HepG2 (cell line): ENCODE results near the gene IFI35. TPM values are rescaled to one million over a fixed set of nuclear protein-coding genes. Genes with fewer than 3 reads are reported as not detected.

Experiments used
- ATAC-seq: fragments of 200-7000 bp; cut with Tn5 transposase; 3 replicates; pipeline ENCODE4 v1.9.1; 2020; ENCODE audit warnings: mild to moderate bottlenecking, moderate library complexity
- BruUV-seq: library from RNA; stranded (reverse); fragments of 400-500 nt; replicated peaks from 2 replicates; lab custom pipeline; 2021; lab: Mats Ljungman, UMichigan
- CTCF ChIA-PET: fragments of 300-600 bp; formaldehyde crosslinking; extraction: SDS; loops from one replicate; lab custom pipeline; 2021; ENCODE audit warnings: low total read pairs, inconsistent platforms, low intra/inter-chr PET ratio; lab: Yijun Ruan, JAX
- POLR2A ChIA-PET: fragments of 350-600 bp; sonication (Branson Sonifier 250); formaldehyde crosslinking; loops from one replicate; lab custom pipeline; 2020; ENCODE audit warnings: antibody characterized with exemption, inconsistent platforms; lab: Yijun Ruan, JAX
- DNase-seq: peaks from one replicate; pipeline ENCODE4 v3.0.0-alpha.2; 2015; ENCODE audit warnings: low spot score
- FAIRE-seq: peaks from 3 replicates; lab custom pipeline; 2011; peaks lifted over from hg19 to GRCh38; lab: Jason Lieb, UNC
- H2AFZ ChIP-seq: one replicate; pipeline ENCODE4 v1.6.1; 2011; ENCODE audit warnings: low read length, inconsistent platforms
- H3K27ac ChIP-seq: fragments of 300-600 bp; 3 replicates; pipeline ENCODE4 v1.8.0; 2011; ENCODE audit warnings: mixed run types, mild to moderate bottlenecking, mixed read lengths, low read length, inconsistent platforms; ENCODE audit not compliant: insufficient read depth; ENCODE audit errors: extremely low read length
- H3K27me3 ChIP-seq, 2 experiments: fragments of 200-600 bp in 1 of 2; 2 replicates in 1 of 2; 3 replicates in 1 of 2; pipeline versions ENCODE4 v1.6.0 to v1.8.0; 2011; ENCODE audit warnings: low read length in 2 of 2, mild to moderate bottlenecking in 2 of 2, moderate library complexity in 2 of 2, inconsistent platforms in 1 of 2; ENCODE audit not compliant: insufficient read depth in 2 of 2, control insufficient read depth in 1 of 2
- H3K36me3 ChIP-seq, 2 experiments: fragments of 200-600 bp in 1 of 2; replicated peaks in 1 of 2; 2 replicates in 1 of 2; 3 replicates in 1 of 2; pipeline versions ENCODE4 v1.5.1 to v1.8.0; 2011; ENCODE audit warnings: low read length in 2 of 2, inconsistent platforms in 1 of 2; ENCODE audit not compliant: insufficient read depth in 2 of 2, control insufficient read depth in 1 of 2
- H3K4me1 ChIP-seq: 2 replicates; pipeline ENCODE4 v1.5.1; 2012; ENCODE audit warnings: low read length, inconsistent platforms; ENCODE audit not compliant: insufficient read depth
- H3K4me2 ChIP-seq: 2 replicates; pipeline ENCODE4 v1.6.0; 2011; ENCODE audit warnings: low read depth, low read length, inconsistent platforms
- H3K4me3 ChIP-seq, 3 experiments: fragments of 200-600 bp in 1 of 3; sonication (generic), shearing (Covaris generic) in 1 of 3; replicated peaks in 1 of 3; 2 replicates each; pipeline ENCODE4 v1.5.1; 2011 to 2016; ENCODE audit warnings: low read length in 3 of 3, inconsistent platforms in 2 of 3, low read depth in 2 of 3, mild to moderate bottlenecking in 2 of 3, control low read depth in 1 of 3, mixed read lengths in 1 of 3; ENCODE audit not compliant: insufficient read depth in 1 of 3
- H3K79me2 ChIP-seq: one replicate; pipeline ENCODE4 v1.6.1; 2011; ENCODE audit warnings: low read length, inconsistent platforms; ENCODE audit not compliant: insufficient read depth
- H3K9ac ChIP-seq: 2 replicates; pipeline ENCODE4 v1.6.0; 2011; ENCODE audit warnings: mild to moderate bottlenecking, low read depth, low read length, inconsistent platforms; ENCODE audit not compliant: insufficient read depth
- H3K9me3 ChIP-seq: 2 replicates; pipeline ENCODE4 v1.5.1; 2012; ENCODE audit warnings: mild to moderate bottlenecking, low read length
- H4K20me1 ChIP-seq: 2 replicates; pipeline ENCODE4 v1.6.0; 2011; ENCODE audit warnings: inconsistent platforms, mild to moderate bottlenecking, low read length, moderate library complexity; ENCODE audit not compliant: insufficient read depth
- ATAD3A ChIP-seq: sonication (generic); formaldehyde crosslinking; IDR thresholded peaks from 2 replicates; pipeline ENCODE4 v1.4.0; 2020; ENCODE audit warnings: missing genetic modification reagents
- CBFB ChIP-seq: sonication (generic); formaldehyde crosslinking; IDR thresholded peaks from 2 replicates; pipeline ENCODE4 v1.4.0; 2020; ENCODE audit warnings: missing genetic modification reagents
- GRHL1 ChIP-seq: sonication (generic); formaldehyde crosslinking; conservative IDR thresholded peaks from 2 replicates; pipeline ENCODE4 v1.8.0; 2022; ENCODE audit warnings: missing genetic modification reagents
- HMG20B ChIP-seq: conservative IDR thresholded peaks from 2 replicates; pipeline ENCODE4 v1.6.1; 2016; ENCODE audit warnings: missing genetic modification reagents, missing compliant biosample characterization
- RORA ChIP-seq: sonication (generic); formaldehyde crosslinking; IDR thresholded peaks from 2 replicates; pipeline ENCODE4 v1.5.0; 2020; ENCODE audit warnings: mild to moderate bottlenecking, missing genetic modification reagents, moderate library complexity
- ZNF674 ChIP-seq: sonication (generic); formaldehyde crosslinking; IDR thresholded peaks from 2 replicates; pipeline ENCODE4 v1.5.0; 2020; ENCODE audit warnings: low read depth, mild to moderate bottlenecking, missing genetic modification reagents
- ZNF768 ChIP-seq: sonication (generic); formaldehyde crosslinking; IDR thresholded peaks from 2 replicates; pipeline ENCODE4 v1.4.0; 2020; ENCODE audit warnings: missing genetic modification reagents
- ZNF883 ChIP-seq: sonication (generic); formaldehyde crosslinking; IDR thresholded peaks from 2 replicates; pipeline ENCODE4 v1.5.1; 2020; ENCODE audit warnings: mild to moderate bottlenecking, missing genetic modification reagents; ENCODE audit errors: not compliant biosample characterization
- WGBS: methylation state at CpG from one replicate; pipeline ENCODE4 v1.1.6; 2017; ENCODE audit warnings: low lambda C conversion rate; 5-methylcytosine and 5-hydroxymethylcytosine counted together
- in situ Hi-C: cut with HindIII; loops from 2 replicates; pipeline ENCODE4 v1.10.0; 2017; ENCODE audit warnings: low pct_unique_long_range_greater_than_20kb; ENCODE audit not compliant: extremely low pct_ligation_motif_present
- intact Hi-C: fragments of 100-400 bp; cut with micrococcal nuclease; formaldehyde crosslinking; loops from one replicate; pipeline ENCODE4 v1.10.0; 2022; ENCODE audit not compliant: unreplicated experiment
- polyA plus RNA-seq, 8 experiments: library from polyadenylated mRNA; depleted of rRNA in 3 of 8; stranded (reverse) in 7 of 8; unstranded in 1 of 8; fragments of >200 nt; fragmentation: Illumina TruSeq in 4 of 8; extraction: Trizol in 4 of 8; gene quantifications; 2 replicates each; pipeline versions ENCODE4 v1.2.1 to v1.2.3, GENCODE V29; 2011 to 2016; ENCODE audit warnings: low read depth in 4 of 8, missing spikeins in 1 of 8, mixed read lengths in 1 of 8; ENCODE audit not compliant: insufficient read depth in 1 of 8
- total RNA-seq, 5 experiments: library from RNA; depleted of rRNA; stranded (reverse); fragments of >200 nt; fragmentation: Illumina TruSeq; extraction: Trizol; gene quantifications; 2 replicates each; pipeline ENCODE4 v1.2.3, GENCODE V29; 2016; ENCODE audit warnings: low read depth in 1 of 5
- TF ChIP-seq, protein P1 (sequence below): sonication (generic); formaldehyde crosslinking; IDR thresholded peaks from 2 replicates; pipeline ENCODE4 v1.9.0; 2021; ENCODE audit warnings: mild to moderate bottlenecking, missing genetic modification reagents

Gene IFI35
- total and polyA plus RNA-seq, 2 of the 13 experiments (the other 11 are each of a cell fraction or from before 2014, with no cell fraction given) = 28.9 to 38.1 TPM

DNA sequence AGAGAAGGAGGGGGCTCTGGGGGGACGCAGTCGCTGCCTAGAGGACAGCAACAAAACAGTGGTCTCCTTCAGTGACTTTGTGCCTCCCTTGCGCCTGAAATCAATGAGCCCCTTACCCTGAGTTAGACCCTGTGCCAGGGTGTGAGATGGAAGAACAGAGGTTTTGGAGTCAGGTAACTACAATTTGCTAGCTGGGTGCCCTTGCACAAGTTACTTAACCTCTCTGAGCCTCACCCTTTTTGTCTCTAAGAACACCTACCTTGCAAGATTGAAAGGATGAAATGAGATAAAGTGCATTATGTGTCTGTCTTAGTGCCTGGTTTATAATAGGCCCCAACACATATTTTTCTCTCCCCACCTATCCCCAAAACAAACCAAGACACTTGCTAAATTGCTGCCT lies 28.3 kb downstream of the IFI35 start:
- Histone ChIP-seq H2AFZ (no peak overlapping the region), H3K4me1 (peaks cover 44% of the 10 kb centered on the region), H3K27ac (no peak overlapping the region), H3K9me3 (no peaks in the 10 kb centered on the region), H4K20me1 (no peaks in the 10 kb centered on the region), H3K27me3 (no peaks in the 10 kb centered on the region), H3K36me3 (no peaks in the 10 kb centered on the region), H3K9ac (no peak overlapping the region), H3K79me2 (no peaks in the 10 kb centered on the region), H3K4me2 (no peak overlapping the region), H3K4me3 (no peak overlapping the region)
- ATAC-seq (no peak), FAIRE-seq (no peak), DNase-seq (no peak)
- ChIA-PET CTCF (no interaction called here), POLR2A (interaction anchor here (2.3 kb wide), 1 partner anchor 37 kb away, joined by 6 read pairs; the partner anchor contains the start of gene RPL27)
- BruUV-seq = no TSS peak
- WGBS = 100% methylated on average over 3 of the region's 3 CpGs
- in situ Hi-C loops (no loop called here), intact Hi-C loops (no loop called here)
- TF ChIP-seq ZNF883 (CRISPR knock-in tag) (no peak), ZNF768 (CRISPR knock-in tag) (peak; percentile 67; the same call in 1 of the 2 replicates), RORA (CRISPR knock-in tag) (no peak), HMG20B (CRISPR knock-in tag) (no peak), ZNF674 (CRISPR knock-in tag) (no peak), CBFB (CRISPR knock-in tag) (no peak), ATAD3A (CRISPR knock-in tag) (no peak), GRHL1 (CRISPR knock-in tag) (no peak)
- TF ChIP-seq, protein P1, sequence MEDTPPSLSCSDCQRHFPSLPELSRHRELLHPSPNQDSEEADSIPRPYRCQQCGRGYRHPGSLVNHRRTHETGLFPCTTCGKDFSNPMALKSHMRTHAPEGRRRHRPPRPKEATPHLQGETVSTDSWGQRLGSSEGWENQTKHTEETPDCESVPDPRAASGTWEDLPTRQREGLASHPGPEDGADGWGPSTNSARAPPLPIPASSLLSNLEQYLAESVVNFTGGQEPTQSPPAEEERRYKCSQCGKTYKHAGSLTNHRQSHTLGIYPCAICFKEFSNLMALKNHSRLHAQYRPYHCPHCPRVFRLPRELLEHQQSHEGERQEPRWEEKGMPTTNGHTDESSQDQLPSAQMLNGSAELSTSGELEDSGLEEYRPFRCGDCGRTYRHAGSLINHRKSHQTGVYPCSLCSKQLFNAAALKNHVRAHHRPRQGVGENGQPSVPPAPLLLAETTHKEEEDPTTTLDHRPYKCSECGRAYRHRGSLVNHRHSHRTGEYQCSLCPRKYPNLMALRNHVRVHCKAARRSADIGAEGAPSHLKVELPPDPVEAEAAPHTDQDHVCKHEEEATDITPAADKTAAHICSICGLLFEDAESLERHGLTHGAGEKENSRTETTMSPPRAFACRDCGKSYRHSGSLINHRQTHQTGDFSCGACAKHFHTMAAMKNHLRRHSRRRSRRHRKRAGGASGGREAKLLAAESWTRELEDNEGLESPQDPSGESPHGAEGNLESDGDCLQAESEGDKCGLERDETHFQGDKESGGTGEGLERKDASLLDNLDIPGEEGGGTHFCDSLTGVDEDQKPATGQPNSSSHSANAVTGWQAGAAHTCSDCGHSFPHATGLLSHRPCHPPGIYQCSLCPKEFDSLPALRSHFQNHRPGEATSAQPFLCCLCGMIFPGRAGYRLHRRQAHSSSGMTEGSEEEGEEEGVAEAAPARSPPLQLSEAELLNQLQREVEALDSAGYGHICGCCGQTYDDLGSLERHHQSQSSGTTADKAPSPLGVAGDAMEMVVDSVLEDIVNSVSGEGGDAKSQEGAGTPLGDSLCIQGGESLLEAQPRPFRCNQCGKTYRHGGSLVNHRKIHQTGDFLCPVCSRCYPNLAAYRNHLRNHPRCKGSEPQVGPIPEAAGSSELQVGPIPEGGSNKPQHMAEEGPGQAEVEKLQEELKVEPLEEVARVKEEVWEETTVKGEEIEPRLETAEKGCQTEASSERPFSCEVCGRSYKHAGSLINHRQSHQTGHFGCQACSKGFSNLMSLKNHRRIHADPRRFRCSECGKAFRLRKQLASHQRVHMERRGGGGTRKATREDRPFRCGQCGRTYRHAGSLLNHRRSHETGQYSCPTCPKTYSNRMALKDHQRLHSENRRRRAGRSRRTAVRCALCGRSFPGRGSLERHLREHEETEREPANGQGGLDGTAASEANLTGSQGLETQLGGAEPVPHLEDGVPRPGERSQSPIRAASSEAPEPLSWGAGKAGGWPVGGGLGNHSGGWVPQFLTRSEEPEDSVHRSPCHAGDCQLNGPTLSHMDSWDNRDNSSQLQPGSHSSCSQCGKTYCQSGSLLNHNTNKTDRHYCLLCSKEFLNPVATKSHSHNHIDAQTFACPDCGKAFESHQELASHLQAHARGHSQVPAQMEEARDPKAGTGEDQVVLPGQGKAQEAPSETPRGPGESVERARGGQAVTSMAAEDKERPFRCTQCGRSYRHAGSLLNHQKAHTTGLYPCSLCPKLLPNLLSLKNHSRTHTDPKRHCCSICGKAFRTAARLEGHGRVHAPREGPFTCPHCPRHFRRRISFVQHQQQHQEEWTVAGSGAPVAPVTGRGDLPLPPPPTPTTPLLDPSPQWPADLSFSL (CRISPR knock-in tag) = no peak
